ENCODE measurements around the gene VIT. TPM values are rescaled to one million over a fixed set of nuclear protein-coding genes. Genes with fewer than 3 reads are reported as not detected.
"Not testable (repeated sequence)": the region's sequence is repeated elsewhere in the genome, so short reads cannot be mapped to it uniquely, and the experiment has no call there.

VIT gene
- total RNA-seq, 4 donors from 2014 or later = 17.0 to 32.3 (median 28.7) TPM

GRCh38 chr2:36820942-36821605 is 124.6 kb downstream of the VIT start:
- WGBS = 76% methylated on average over 7 of the region's 7 CpGs
- no peaks in the 10 kb centered on the region for H3K27me3 ChIP-seq
- H3K27ac ChIP-seq (replicated peaks in 1 of 4) = no peak overlapping the region
- no peaks in the 10 kb centered on the region for H3K9me3 ChIP-seq
- H3K4me3 ChIP-seq = no peak overlapping the region
- H3K36me3 ChIP-seq = no peaks in the 10 kb centered on the region
- H3K4me1 ChIP-seq = no peaks in the 10 kb centered on the region
- intact Hi-C loops (cut with DNase I) = no loop called here
- no peak for TF ChIP-seq CTCF (IDR thresholded peaks at IDR 0.05)
- no peak for TF ChIP-seq POLR2AphosphoS5 (IDR thresholded peaks at IDR 0.05)
- no peak for TF ChIP-seq EP300 (IDR thresholded peaks at IDR 0.05)
- TF ChIP-seq POLR2A (IDR thresholded peaks at IDR 0.05; ENCODE audit: low read depth) = no peak
- DNase-seq (ENCODE audit: extremely low spot score) = no peak

DNA sequence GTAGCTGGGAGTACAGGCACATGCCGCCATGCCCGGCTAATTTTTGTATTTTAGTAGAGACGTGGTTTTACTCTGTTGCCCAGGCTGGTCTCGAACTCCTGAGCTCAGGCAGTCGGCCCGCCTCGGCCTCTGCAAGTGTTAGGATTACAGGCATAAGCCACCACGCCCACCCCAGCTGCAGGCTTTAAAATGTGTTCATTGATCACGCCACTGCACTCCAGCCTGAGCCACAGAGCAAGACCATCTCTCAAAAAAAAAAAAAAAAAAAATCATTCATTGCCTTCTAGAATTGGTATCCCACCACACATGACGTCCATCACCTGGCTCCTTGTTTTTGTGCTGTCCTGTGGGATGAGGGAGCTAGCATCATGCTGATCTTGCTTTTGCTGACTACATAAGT is 127.4 kb downstream of the VIT start:
- no peak for DNase-seq (ENCODE audit: extremely low spot score)
- intact Hi-C loops (cut with DNase I) = no loop called here
- no peaks in the 10 kb centered on the region for H3K27me3 ChIP-seq
- H3K4me3 ChIP-seq = no peak overlapping the region
- H3K9me3 ChIP-seq = no peaks in the 10 kb centered on the region
- no peak overlapping the region for H3K27ac ChIP-seq (replicated peaks in 1 of 4)
- WGBS = 80% methylated on average over 10 of the region's 10 CpGs
- H3K4me1 ChIP-seq = no peaks in the 10 kb centered on the region
- H3K36me3 ChIP-seq = no peaks in the 10 kb centered on the region
- TF ChIP-seq POLR2AphosphoS5 (IDR thresholded peaks at IDR 0.05) (no peak), CTCF (IDR thresholded peaks at IDR 0.05) (no peak), EP300 (IDR thresholded peaks at IDR 0.05) (no peak), POLR2A (IDR thresholded peaks at IDR 0.05; ENCODE audit: low read depth) (no peak)

- no peak overlapping the region for H3K4me3 ChIP-seq
- no peaks in the 10 kb centered on the region for H3K36me3 ChIP-seq
- H3K27ac ChIP-seq (replicated peaks in 1 of 4) = no peak overlapping the region
- no peaks in the 10 kb centered on the region for H3K9me3 ChIP-seq
- WGBS = 53% methylated on average over 7 of the region's 7 CpGs
- H3K27me3 ChIP-seq = no peaks in the 10 kb centered on the region
- no peak for DNase-seq (ENCODE audit: extremely low spot score)
- TF ChIP-seq POLR2A (IDR thresholded peaks at IDR 0.05; ENCODE audit: low read depth) (no peak), EP300 (IDR thresholded peaks at IDR 0.05) (no peak), CTCF (IDR thresholded peaks at IDR 0.05) (no peak), POLR2AphosphoS5 (IDR thresholded peaks at IDR 0.05) (no peak)
- no peaks in the 10 kb centered on the region for H3K4me1 ChIP-seq
- intact Hi-C loops (cut with DNase I) = no loop called here
Observed at GRCh38 chr2:36824273-36824672, 127.8 kb downstream of the VIT start.

DNA sequence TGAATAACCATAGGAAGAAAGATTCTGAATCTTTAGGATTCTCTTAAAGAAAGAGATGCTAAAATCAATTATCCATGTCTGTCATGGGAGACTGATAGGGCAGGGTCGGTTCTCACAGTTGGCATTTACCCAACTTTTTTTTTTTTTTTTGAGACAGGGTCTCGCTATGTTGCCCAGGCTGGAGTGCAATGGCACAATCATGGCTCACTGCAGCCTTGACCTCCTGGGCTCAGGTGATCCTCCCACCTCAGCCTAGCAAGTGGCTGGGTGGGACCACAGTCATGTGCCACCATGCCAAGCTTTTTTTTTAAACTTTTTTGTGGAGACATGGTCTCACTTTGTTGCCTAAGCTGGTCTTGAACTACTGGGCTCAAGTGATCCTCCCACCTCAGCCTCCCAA is 128.2 kb downstream of the VIT start:
- intact Hi-C loops (cut with DNase I); H3K4me1 ChIP-seq: not testable (repeated sequence)

GRCh38 chr2:36831185-36831584 is 134.7 kb downstream of the VIT start:
- intact Hi-C loops (cut with DNase I) = no loop called here
- no peaks in the 10 kb centered on the region for H3K9me3 ChIP-seq
- DNase-seq (ENCODE audit: extremely low spot score) = no peak
- no peaks in the 10 kb centered on the region for H3K36me3 ChIP-seq
- H3K27ac ChIP-seq (replicated peaks in 1 of 4) = no peak overlapping the region
- H3K27me3 ChIP-seq = peaks cover 0 to 3% (median 0%) of the 10 kb centered on the region in 4 donors
- TF ChIP-seq CTCF (IDR thresholded peaks at IDR 0.05) = no peak
- TF ChIP-seq EP300 (IDR thresholded peaks at IDR 0.05) = no peak
- no peak for TF ChIP-seq POLR2A (IDR thresholded peaks at IDR 0.05; ENCODE audit: low read depth)
- TF ChIP-seq POLR2AphosphoS5 (IDR thresholded peaks at IDR 0.05) = no peak
- WGBS = 77% methylated on average over 1 of the region's 1 CpG
- H3K4me1 ChIP-seq = no peaks in the 10 kb centered on the region
- H3K4me3 ChIP-seq = no peak overlapping the region

More for the DNA sequence above, 128.2 kb downstream of the VIT start:
- not testable (repeated sequence) for H3K36me3 ChIP-seq; H3K27me3 ChIP-seq; H3K27ac ChIP-seq (replicated peaks in 1 of 4); H3K4me3 ChIP-seq; H3K9me3 ChIP-seq; DNase-seq (ENCODE audit: extremely low spot score)
- WGBS = 55% methylated on average over 2 of the region's 2 CpGs

Data from esophagus muscularis mucosa (tissue), 4 donors.